ENCODE measurements around the gene SGTB. TPM values are rescaled to one million over a fixed set of nuclear protein-coding genes. Genes with fewer than 3 reads are reported as not detected.
A peak's percentile ranks its signal among the peaks of the same experiment; 100 is the strongest.
"Not testable (repeated sequence)": the region's sequence is repeated elsewhere in the genome, so short reads cannot be mapped to it uniquely, and the experiment has no call there.

Gene SGTB
- total and polyA plus RNA-seq, 5 donors from 2014 or later = 17.5 to 84.3 (median 23.7) TPM

DNA sequence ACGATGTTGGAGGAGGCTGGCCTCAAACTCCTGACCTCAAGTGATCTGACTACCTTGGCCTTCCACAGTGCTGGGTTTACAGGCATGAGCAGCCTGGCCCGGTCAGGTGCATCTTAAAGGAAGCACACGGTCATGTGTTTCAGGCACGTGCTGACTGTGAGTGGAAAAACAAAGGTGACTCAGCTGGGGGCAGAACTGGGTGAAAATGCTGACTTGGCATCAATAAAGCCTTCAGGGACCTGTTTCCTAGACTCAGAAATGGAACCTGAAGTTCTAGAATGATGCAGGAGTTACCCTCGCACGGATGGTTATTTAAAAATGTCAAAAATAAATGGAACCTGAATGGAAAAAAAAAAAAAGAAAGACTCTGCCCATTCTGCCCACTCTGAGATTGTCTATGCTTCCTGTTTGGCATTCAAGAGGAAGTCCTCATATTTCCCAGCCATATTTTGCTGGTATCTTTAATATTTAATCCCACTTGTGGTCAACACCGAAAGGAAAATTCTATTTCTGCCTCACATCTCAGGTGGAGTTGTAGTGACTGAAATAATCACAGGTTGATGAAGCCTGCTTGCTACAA is 12.4 kb upstream of the SGTB start:
- H3K4me3 ChIP-seq (ENCODE audit: low read depth, low read length); H3K27me3 Mint-ChIP-seq; ATAC-seq (ENCODE audit: low read depth in 2 of 2); H3K27me3 ChIP-seq (ENCODE audit: control insufficient read depth, insufficient read depth, low read length); H3K4me1 ChIP-seq (ENCODE audit: control insufficient read depth, insufficient read depth, low read length, poor library complexity, severe bottlenecking); H3K36me3 Mint-ChIP-seq; H3K9me3 ChIP-seq (ENCODE audit: control insufficient read depth in 2 of 2, low read length in 2 of 2); H3K36me3 ChIP-seq (ENCODE audit: control insufficient read depth, insufficient read depth, low read length); H3K9me3 Mint-ChIP-seq; H3K4me3 Mint-ChIP-seq; H3K27ac ChIP-seq (ENCODE audit: insufficient read depth, low read length, poor library complexity, severe bottlenecking): not testable (repeated sequence)
- peak in 1 of 3 donors; percentile 29 for DNase-seq
- peaks cover 10 to 17% (median 14%) of the 10 kb centered on the region in 4 donors for H3K4me1 Mint-ChIP-seq
- peak overlapping the region in 1 of 3 donors; percentile 0 for H3K27ac Mint-ChIP-seq

DNA sequence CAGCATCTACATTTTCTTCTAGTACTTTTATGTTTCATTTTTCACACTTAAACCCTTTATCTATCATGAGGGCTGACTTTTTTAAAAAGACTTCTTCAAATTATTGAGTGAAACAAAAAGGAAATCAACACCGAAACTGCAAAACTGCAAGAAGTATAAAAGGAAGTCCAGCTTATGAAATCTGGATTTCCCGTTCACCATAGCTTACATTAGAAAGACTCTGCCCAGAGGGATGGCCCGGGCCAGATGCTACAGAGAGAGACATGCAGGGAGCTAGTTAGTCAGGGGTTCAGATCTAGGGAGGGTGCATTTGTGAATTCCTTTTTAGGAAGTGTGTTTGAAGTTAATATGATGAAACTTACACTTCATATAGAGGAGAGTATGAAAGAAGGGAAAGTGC is 10.1 kb upstream of the SGTB start:
- H3K27me3 Mint-ChIP-seq; H3K36me3 Mint-ChIP-seq; H3K9me3 Mint-ChIP-seq; DNase-seq; ATAC-seq (ENCODE audit: low read depth in 2 of 2); H3K4me1 ChIP-seq (ENCODE audit: control insufficient read depth, insufficient read depth, low read length, poor library complexity, severe bottlenecking); H3K36me3 ChIP-seq (ENCODE audit: control insufficient read depth, insufficient read depth, low read length); H3K27ac ChIP-seq (ENCODE audit: insufficient read depth, low read length, poor library complexity, severe bottlenecking); H3K9me3 ChIP-seq (ENCODE audit: control insufficient read depth in 2 of 2, low read length in 2 of 2); H3K27me3 ChIP-seq (ENCODE audit: control insufficient read depth, insufficient read depth, low read length); H3K4me3 ChIP-seq (ENCODE audit: low read depth, low read length): not testable (repeated sequence)
- H3K4me1 Mint-ChIP-seq = peaks cover 10 to 17% (median 14%) of the 10 kb centered on the region in 4 donors
- peak overlapping the region in 1 of 3 donors; percentile 57 for H3K27ac Mint-ChIP-seq
- peak overlapping the region in 1 of 4 donors; percentile 43 for H3K4me3 Mint-ChIP-seq

DNA sequence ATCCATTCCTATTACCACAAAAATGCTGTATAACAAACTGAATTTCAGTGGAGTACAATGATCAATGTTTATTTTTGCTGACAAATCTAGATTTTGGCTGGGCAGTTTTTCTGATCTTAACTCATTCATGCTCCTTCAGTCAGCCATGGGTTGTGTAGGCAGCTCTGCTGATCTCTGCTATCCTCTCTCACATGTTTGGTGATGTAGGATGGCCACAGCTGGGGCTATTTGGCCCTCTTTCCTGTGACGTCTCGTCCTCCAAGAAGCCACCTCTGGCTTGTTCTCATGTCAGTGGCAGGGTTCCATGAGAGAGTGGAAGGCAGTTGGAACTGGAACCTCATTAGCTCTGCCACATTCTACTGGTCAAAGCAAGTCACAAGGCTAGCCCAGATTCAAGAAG is 9.0 kb upstream of the SGTB start:
- no peaks in the 10 kb centered on the region for H3K27me3 Mint-ChIP-seq
- ATAC-seq (ENCODE audit: low read depth in 2 of 2) (no peak), DNase-seq (no peak)
- H3K36me3 ChIP-seq (ENCODE audit: control insufficient read depth, insufficient read depth, low read length) = no peaks in the 10 kb centered on the region
- H3K36me3 Mint-ChIP-seq = peaks cover 4% of the 10 kb centered on the region
- H3K4me1 ChIP-seq (ENCODE audit: control insufficient read depth, insufficient read depth, low read length, poor library complexity, severe bottlenecking) = no peaks in the 10 kb centered on the region
- H3K27me3 ChIP-seq (ENCODE audit: control insufficient read depth, insufficient read depth, low read length) = no peaks in the 10 kb centered on the region
- no peaks in the 10 kb centered on the region for H3K9me3 Mint-ChIP-seq
- no peaks in the 10 kb centered on the region for H3K9me3 ChIP-seq (ENCODE audit: control insufficient read depth in 2 of 2, low read length in 2 of 2)
- no peak overlapping the region for H3K4me3 Mint-ChIP-seq
- H3K27ac Mint-ChIP-seq = no peak overlapping the region
- no peak overlapping the region for H3K27ac ChIP-seq (ENCODE audit: insufficient read depth, low read length, poor library complexity, severe bottlenecking)
- no peak overlapping the region for H3K4me3 ChIP-seq (ENCODE audit: low read depth, low read length)
- peaks cover 10 to 17% (median 14%) of the 10 kb centered on the region in 4 donors for H3K4me1 Mint-ChIP-seq

DNA sequence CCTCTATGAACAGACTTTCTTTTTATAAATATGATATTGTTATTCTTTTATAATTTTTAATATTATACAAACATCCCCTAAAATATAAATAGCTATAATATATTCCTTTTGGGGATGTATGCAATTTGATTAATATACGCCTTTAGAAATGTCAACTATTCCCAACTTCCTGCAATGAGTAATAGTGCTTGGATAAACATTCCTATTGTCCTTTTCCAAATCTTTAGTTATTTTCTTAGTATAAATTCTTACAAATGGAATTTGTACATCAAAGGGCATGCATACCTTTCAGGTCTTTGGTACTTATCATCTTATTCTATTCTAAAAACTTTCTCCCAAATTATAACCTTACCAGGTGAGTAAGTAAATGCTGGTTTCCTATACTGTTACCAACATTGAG is 6.3 kb upstream of the SGTB start:
- no peaks in the 10 kb centered on the region for H3K9me3 ChIP-seq (ENCODE audit: control insufficient read depth in 2 of 2, low read length in 2 of 2)
- no peaks in the 10 kb centered on the region for H3K27me3 Mint-ChIP-seq
- H3K9me3 Mint-ChIP-seq = no peaks in the 10 kb centered on the region
- no peak overlapping the region for H3K27ac ChIP-seq (ENCODE audit: insufficient read depth, low read length, poor library complexity, severe bottlenecking)
- H3K4me1 ChIP-seq (ENCODE audit: control insufficient read depth, insufficient read depth, low read length, poor library complexity, severe bottlenecking) = no peaks in the 10 kb centered on the region
- H3K36me3 Mint-ChIP-seq = peaks cover 4% of the 10 kb centered on the region
- H3K27me3 ChIP-seq (ENCODE audit: control insufficient read depth, insufficient read depth, low read length) = no peaks in the 10 kb centered on the region
- DNase-seq (no peak), ATAC-seq (ENCODE audit: low read depth in 2 of 2) (no peak)
- no peak overlapping the region for H3K4me3 Mint-ChIP-seq
- peaks cover 7 to 17% (median 9%) of the 10 kb centered on the region in 4 donors for H3K4me1 Mint-ChIP-seq
- no peaks in the 10 kb centered on the region for H3K36me3 ChIP-seq (ENCODE audit: control insufficient read depth, insufficient read depth, low read length)
- no peak overlapping the region for H3K27ac Mint-ChIP-seq
- H3K4me3 ChIP-seq (ENCODE audit: low read depth, low read length) = no peak overlapping the region

DNA sequence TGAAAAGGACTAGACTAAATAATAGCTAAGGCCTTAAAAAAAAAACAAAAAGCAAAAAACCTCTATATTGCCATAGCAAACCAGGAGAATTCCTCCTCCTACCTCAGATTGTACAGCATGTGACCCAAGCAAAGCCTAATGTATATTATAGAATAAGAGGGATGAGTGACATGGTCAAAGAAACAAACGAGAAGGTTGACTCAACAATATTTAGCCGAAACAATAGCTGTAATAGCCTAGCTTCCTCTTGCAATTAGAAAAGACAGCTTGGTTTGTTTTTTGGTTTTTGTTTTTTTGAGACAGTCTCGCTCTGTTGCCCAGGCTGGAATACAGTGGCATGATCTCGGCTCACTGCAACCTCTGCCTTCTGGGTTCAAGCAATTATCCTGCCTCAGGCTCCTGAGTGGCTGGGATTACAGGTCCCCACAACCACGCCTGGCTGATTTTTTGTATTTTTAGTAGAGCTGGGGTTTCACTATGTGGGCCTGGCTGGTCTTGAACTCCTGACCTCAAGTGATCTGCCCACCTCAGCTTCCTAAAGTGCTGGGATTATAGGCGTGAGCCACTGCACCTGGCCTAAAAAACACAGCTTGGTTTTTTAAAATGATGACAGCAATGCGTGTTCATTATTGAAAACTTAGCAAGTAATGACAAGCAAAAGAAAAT is 5.7 kb upstream of the SGTB start:
- no peak overlapping the region for H3K27ac ChIP-seq (ENCODE audit: insufficient read depth, low read length, poor library complexity, severe bottlenecking)
- DNase-seq (no peak), ATAC-seq (ENCODE audit: low read depth in 2 of 2) (no peak)
- H3K4me3 Mint-ChIP-seq = peak overlapping the region in 1 of 4 donors; percentile 40
- H3K27me3 ChIP-seq (ENCODE audit: control insufficient read depth, insufficient read depth, low read length) = no peaks in the 10 kb centered on the region
- peak overlapping the region in 1 of 3 donors; percentile 20 for H3K27ac Mint-ChIP-seq
- H3K4me1 Mint-ChIP-seq = peaks cover 10 to 23% (median 14%) of the 10 kb centered on the region in 4 donors
- no peaks in the 10 kb centered on the region for H3K9me3 ChIP-seq (ENCODE audit: control insufficient read depth in 2 of 2, low read length in 2 of 2)
- no peaks in the 10 kb centered on the region for H3K9me3 Mint-ChIP-seq
- H3K4me3 ChIP-seq (ENCODE audit: low read depth, low read length) = no peak overlapping the region
- no peaks in the 10 kb centered on the region for H3K27me3 Mint-ChIP-seq
- H3K36me3 Mint-ChIP-seq = peaks cover 4% of the 10 kb centered on the region
- peaks cover 4% of the 10 kb centered on the region for H3K4me1 ChIP-seq (ENCODE audit: control insufficient read depth, insufficient read depth, low read length, poor library complexity, severe bottlenecking)
- H3K36me3 ChIP-seq (ENCODE audit: control insufficient read depth, insufficient read depth, low read length) = no peaks in the 10 kb centered on the region

- no peak for ATAC-seq (ENCODE audit: low read depth in 2 of 2)
- peak overlapping the region; percentile 81 to 95 (median 85) for H3K27ac Mint-ChIP-seq
- Histone ChIP-seq H3K27ac (ENCODE audit: insufficient read depth, low read length, poor library complexity, severe bottlenecking) (no peak overlapping the region), H3K9me3 (ENCODE audit: control insufficient read depth in 2 of 2, low read length in 2 of 2) (no peaks in the 10 kb centered on the region), H3K4me1 (ENCODE audit: control insufficient read depth, insufficient read depth, low read length, poor library complexity, severe bottlenecking) (peaks cover 35% of the 10 kb centered on the region), H3K27me3 (ENCODE audit: control insufficient read depth, insufficient read depth, low read length) (no peaks in the 10 kb centered on the region), H3K36me3 (ENCODE audit: control insufficient read depth, insufficient read depth, low read length) (peaks cover 7% of the 10 kb centered on the region), H3K4me3 (ENCODE audit: low read depth, low read length) (peak overlapping the region; percentile 82)
- no peaks in the 10 kb centered on the region for H3K9me3 Mint-ChIP-seq
- peaks cover 12 to 24% (median 15%) of the 10 kb centered on the region in 4 donors for H3K4me1 Mint-ChIP-seq
- no peaks in the 10 kb centered on the region for H3K27me3 Mint-ChIP-seq
- DNase-seq = peak in 1 of 3 donors; percentile 13
- H3K4me3 Mint-ChIP-seq = peak overlapping the region in 3 of 4 donors; percentile 90 to 97 (median 92)
- H3K36me3 Mint-ChIP-seq = no peaks in the 10 kb centered on the region
These were observed 880 bp upstream of the SGTB start for GRCh38 chr5:65722575-65723403.

DNA sequence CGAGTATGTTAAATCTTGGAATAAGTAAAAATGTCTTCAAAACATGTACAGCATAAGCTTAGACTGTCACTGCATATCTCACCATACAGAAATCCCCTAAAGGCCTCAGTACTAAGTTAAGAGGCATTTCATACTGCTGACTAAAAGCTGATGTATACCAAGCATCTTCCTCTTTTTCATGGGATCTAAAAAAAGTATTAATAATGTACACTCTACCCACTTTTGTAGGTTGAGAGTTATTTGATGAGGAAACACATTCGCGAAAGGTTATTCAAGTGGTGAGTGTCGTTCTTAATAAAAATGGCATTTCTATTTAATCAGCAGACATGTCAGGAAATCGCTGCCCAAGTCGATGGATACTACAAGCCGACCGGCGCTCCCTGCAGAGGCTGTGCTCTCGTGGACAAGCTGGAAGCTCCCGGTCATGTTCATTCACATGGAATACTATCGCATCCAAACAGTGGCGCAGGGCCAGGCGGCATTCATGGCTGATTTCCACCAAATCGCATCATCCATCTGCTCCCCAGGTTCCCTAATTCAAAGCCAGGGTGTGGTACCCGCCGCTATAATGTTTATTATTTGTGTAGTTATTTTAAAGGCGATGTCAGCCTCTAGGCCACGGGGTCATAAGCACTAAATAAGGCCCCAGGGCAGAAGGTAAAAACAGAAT is 724 bp downstream of the SGTB start:
- no peaks in the 10 kb centered on the region for H3K36me3 Mint-ChIP-seq
- H3K4me3 Mint-ChIP-seq = no peak overlapping the region
- peaks cover 12 to 24% (median 15%) of the 10 kb centered on the region in 4 donors for H3K4me1 Mint-ChIP-seq
- Histone ChIP-seq H3K36me3 (ENCODE audit: control insufficient read depth, insufficient read depth, low read length) (peaks cover 19% of the 10 kb centered on the region), H3K9me3 (ENCODE audit: control insufficient read depth in 2 of 2, low read length in 2 of 2) (no peaks in the 10 kb centered on the region), H3K4me3 (ENCODE audit: low read depth, low read length) (peak overlapping the region; percentile 98), H3K4me1 (ENCODE audit: control insufficient read depth, insufficient read depth, low read length, poor library complexity, severe bottlenecking) (peaks cover 51% of the 10 kb centered on the region), H3K27me3 (ENCODE audit: control insufficient read depth, insufficient read depth, low read length) (no peaks in the 10 kb centered on the region), H3K27ac (ENCODE audit: insufficient read depth, low read length, poor library complexity, severe bottlenecking) (peak overlapping the region; percentile 91)
- H3K27me3 Mint-ChIP-seq = no peaks in the 10 kb centered on the region
- H3K27ac Mint-ChIP-seq = peak overlapping the region in 1 of 3 donors; percentile 98
- DNase-seq = peak; percentile 2 to 44 (median 21)
- H3K9me3 Mint-ChIP-seq = no peaks in the 10 kb centered on the region
- no peak for ATAC-seq (ENCODE audit: low read depth in 2 of 2)

Data from CD4-positive, CD25-positive, alpha-beta regulatory T cell (primary cell).